Thymus (tissue), 11 donors: Measurements from ENCODE around the gene BCL2A1. TPM values are rescaled to one million over a fixed set of nuclear protein-coding genes. Genes with fewer than 3 reads are reported as not detected.
"Not testable (repeated sequence)": the region's sequence is repeated elsewhere in the genome, so short reads cannot be mapped to it uniquely, and the experiment has no call there.

Source experiments
- DNase-seq, 9 donors: peaks; one replicate each; pipeline ENCODE4 v3.0.0-alpha.2; 2013; ENCODE audit warnings: low spot score in 9 of 9, low read depth in 6 of 9, missing footprints in 1 of 9
- H3K27ac ChIP-seq, 2 donors: one replicate each; pipeline ENCODE4 v1.5.1; 2013; ENCODE audit warnings: control low read depth in 1 of 2, low read depth in 1 of 2, low read length in 1 of 2, mild to moderate bottlenecking in 1 of 2, moderate library complexity in 1 of 2
- H3K27me3 ChIP-seq, 2 donors: one replicate each; pipeline ENCODE4 v1.5.1; 2013; ENCODE audit warnings: low read length in 1 of 2; ENCODE audit not compliant: control insufficient read depth in 2 of 2, insufficient read depth in 1 of 2
- H3K36me3 ChIP-seq, 2 donors: one replicate each; pipeline ENCODE4 v1.5.1; 2013; ENCODE audit warnings: low read length in 1 of 2, mild to moderate bottlenecking in 1 of 2, moderate library complexity in 1 of 2; ENCODE audit not compliant: control insufficient read depth in 2 of 2, insufficient read depth in 2 of 2
- H3K4me1 ChIP-seq, 2 donors: one replicate each; pipeline ENCODE4 v1.5.1; 2013; ENCODE audit warnings: low read length in 2 of 2; ENCODE audit not compliant: control insufficient read depth in 2 of 2, insufficient read depth in 2 of 2
- H3K4me3 ChIP-seq, 2 donors: one replicate each; pipeline ENCODE4 v1.5.1; 2013; ENCODE audit warnings: low read length in 2 of 2, control low read depth in 1 of 2, mild to moderate bottlenecking in 1 of 2
- H3K9me3 ChIP-seq, 2 donors: one replicate each; pipeline ENCODE4 v1.5.1; 2013; ENCODE audit warnings: low read length in 1 of 2, mild to moderate bottlenecking in 1 of 2; ENCODE audit not compliant: control insufficient read depth in 2 of 2, insufficient read depth in 1 of 2
- WGBS: extraction: QIAGEN DNeasy Blood & Tissue Kit; methylation state at CpG from one replicate; pipeline ENCODE4 v1.1.7; 2013; 5-methylcytosine and 5-hydroxymethylcytosine counted together
- polyA plus RNA-seq: library from polyadenylated mRNA; stranded (reverse); fragments of 200-250 nt; gene quantifications from one replicate; pipeline ENCODE4 v1.2.3, GENCODE V29; 2013
- total RNA-seq: library from RNA; stranded (reverse); fragments of 120-200 nt; gene quantifications from one replicate; pipeline ENCODE4 v1.2.4, GENCODE V29; 2013
- donor health status: healthy.

The BCL2A1 gene
- total and polyA plus RNA-seq, 2 donors = 25.5 to 30.5 TPM

- Histone ChIP-seq H3K27me3 (no peaks in the 10 kb centered on the region), H3K9me3 (peaks cover 15 to 40% of the 10 kb centered on the region in 2 donors), H3K36me3 (peaks cover 10 to 27% of the 10 kb centered on the region in 2 donors), H3K4me3 (no peak overlapping the region), H3K4me1 (no peaks in the 10 kb centered on the region), H3K27ac (no peak overlapping the region)
- DNase-seq = no peak
- 98% methylated on average over 3 of the region's 3 CpGs for WGBS
Observed at GRCh38 chr15:79916502-79917132, 54.4 kb downstream of the BCL2A1 start.

DNA sequence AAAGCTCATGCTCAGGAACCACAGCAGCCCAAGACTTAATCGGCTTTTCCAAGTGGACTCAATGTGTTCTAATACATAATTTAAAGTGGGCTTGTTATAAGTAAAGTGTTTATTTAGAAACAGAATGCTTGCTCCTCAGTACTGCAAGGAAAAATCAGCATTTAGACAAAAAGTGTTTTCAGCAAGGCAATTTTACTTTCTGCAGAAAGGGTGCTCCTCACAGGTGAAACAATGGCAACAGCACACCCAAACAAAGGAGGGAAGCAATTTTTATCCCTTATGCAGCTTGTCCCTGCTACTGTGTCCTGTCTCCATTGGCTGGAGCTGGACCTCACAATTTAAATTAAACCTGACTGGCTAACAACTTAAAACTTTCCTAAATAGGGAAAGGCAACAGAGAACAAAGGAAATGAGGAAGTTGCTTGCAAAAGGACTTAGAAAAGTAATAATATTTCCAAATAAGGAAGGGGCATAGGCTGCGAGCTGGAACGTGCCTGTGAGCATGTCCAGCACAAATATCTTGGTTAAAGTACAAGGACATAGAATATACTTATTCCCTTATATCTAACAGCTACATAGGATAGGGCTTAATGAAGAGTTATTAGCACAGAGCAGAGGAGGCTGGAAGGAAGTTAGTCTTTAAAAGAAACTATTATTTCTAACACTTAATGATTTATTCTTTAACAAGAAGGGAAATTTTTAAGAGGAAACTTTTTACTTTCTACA lies 55.1 kb downstream of the BCL2A1 start:
- WGBS = 95% methylated on average over 3 of the region's 3 CpGs
- H3K4me3 ChIP-seq, H3K27me3 ChIP-seq, H3K27ac ChIP-seq, DNase-seq, H3K4me1 ChIP-seq: not testable (repeated sequence)
- Histone ChIP-seq H3K36me3 (peaks cover 6 to 21% of the 10 kb centered on the region in 2 donors), H3K9me3 (peaks cover 15 to 36% of the 10 kb centered on the region in 2 donors)

DNA sequence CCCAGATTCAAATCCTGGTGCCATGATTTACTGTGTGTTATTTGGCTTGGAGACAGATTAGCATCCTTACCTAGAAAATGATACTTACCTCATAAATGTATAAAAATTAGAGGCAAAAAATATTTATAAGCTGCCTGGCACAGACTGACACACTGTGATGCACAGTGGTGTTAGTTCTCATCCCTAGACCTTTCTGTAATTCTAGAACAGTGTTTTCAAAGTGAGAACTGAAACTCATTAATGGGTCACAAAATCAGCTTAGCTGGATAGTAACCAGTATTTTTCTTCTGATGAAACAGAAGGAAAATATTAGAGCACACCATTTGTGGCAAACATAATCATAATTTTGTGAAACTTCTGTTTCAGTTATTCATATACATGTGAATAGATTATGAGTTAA lies 56.3 kb downstream of the BCL2A1 start:
- Histone ChIP-seq H3K27ac (no peak overlapping the region), H3K4me1 (no peaks in the 10 kb centered on the region), H3K27me3 (no peaks in the 10 kb centered on the region), H3K4me3 (no peak overlapping the region), H3K36me3 (peaks cover under 1 to 13% of the 10 kb centered on the region in 2 donors), H3K9me3 (peaks cover 9 to 25% of the 10 kb centered on the region in 2 donors)
- DNase-seq = no peak

Other genes starting within 250 kb of the BCL2A1 start
- gene MTHFS, start 74.2 kb downstream of the BCL2A1 start, total RNA-seq = 25.2 TPM
- 67.3 TPM for gene MTHFS, start 74.2 kb downstream of the BCL2A1 start, polyA plus RNA-seq
- gene ZFAND6, start 88.5 kb upstream of the BCL2A1 start, total RNA-seq = 81.9 TPM
- gene ZFAND6, start 88.5 kb upstream of the BCL2A1 start, polyA plus RNA-seq = 97.8 TPM
- 11.5 TPM for gene FAH, start 181.8 kb upstream of the BCL2A1 start, total RNA-seq
- gene FAH, start 181.8 kb upstream of the BCL2A1 start, polyA plus RNA-seq = 18.3 TPM